HT1080 (cell line): ENCODE data around the gene AMH. TPM values are rescaled to one million over a fixed set of nuclear protein-coding genes. Genes with fewer than 3 reads are reported as not detected.
A peak's percentile ranks its signal among the peaks of the same experiment; 100 is the strongest.

Experiments
- DNase-seq: peaks from one replicate; pipeline ENCODE4 v3.0.0-alpha.2; 2015; ENCODE audit warnings: low read depth
- total RNA-seq: library from RNA; depleted of rRNA; stranded (reverse); fragments of >200 nt; shearing (Covaris generic); gene quantifications from 2 replicates; pipeline ENCODE4 v1.2.3, GENCODE V29; 2014

AMH gene
- total RNA-seq, 1 experiment from 2014 or later = 7.2 TPM

DNA sequence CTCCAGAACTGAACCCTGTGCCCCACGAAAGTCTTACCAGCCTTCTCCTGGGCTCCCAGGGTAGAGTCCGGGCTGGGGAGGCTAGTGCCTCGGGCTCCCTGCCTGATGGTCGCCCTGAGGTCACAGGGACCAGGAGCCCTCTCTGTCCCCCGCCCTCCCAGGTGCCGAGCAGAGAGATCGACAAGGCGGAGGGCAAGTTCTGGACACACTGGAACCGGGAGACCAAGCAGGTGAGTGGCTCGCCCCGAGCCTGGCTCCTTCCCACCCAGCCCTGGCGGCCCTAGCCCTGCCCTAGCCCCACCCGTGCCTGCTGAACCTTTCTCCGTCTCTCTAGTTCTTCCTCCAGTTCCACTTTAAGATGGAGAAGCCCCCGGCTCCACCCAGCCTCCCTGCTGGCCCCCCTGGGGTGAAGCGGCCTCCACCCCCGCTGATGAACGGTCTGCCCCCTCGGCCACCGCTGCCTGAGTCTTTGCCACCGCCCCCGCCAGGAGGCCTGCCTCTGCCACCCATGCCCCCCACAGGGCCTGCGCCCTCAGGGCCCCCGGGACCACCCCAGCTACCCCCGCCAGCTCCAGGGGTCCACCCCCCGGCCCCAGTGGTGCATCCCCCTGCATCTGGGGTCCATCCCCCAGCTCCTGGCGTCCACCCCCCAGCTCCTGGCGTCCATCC lies 1.6 kb upstream of the AMH start:
- DNase-seq = no peak

DNA sequence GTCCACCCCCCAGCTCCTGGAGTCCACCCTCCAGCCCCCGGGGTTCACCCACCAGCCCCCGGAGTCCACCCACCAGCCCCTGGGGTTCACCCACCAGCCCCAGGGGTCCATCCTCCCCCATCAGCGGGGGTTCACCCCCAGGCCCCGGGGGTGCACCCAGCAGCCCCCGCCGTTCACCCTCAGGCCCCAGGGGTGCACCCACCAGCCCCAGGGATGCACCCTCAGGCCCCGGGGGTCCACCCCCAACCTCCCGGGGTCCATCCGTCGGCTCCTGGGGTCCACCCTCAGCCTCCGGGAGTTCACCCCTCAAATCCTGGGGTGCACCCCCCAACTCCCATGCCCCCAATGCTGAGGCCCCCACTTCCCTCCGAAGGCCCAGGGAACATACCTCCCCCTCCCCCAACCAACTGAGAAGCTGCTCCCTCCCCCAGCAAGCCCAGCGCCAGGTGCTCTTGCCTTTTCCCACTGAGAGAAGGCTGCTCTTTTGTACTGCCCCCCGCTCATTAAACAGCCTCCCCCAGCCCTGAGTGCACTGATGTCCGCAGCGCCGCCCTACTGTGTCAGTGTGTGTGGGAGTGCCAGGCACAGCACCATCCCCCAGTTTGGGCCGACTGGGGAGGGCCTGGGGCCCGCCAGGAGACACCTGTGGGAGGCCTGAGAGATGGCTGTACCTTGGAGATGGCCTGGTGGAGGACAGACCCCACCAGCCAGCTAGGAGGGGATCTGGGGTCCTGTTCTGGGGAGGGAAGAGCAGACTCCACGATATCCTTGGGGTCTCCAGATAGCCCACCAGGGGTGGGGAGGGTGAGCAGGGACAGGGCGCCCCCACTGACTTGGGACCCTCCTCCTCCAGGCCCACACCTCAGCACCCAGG lies 750 bp upstream of the AMH start:
- no peak for DNase-seq

DNA sequence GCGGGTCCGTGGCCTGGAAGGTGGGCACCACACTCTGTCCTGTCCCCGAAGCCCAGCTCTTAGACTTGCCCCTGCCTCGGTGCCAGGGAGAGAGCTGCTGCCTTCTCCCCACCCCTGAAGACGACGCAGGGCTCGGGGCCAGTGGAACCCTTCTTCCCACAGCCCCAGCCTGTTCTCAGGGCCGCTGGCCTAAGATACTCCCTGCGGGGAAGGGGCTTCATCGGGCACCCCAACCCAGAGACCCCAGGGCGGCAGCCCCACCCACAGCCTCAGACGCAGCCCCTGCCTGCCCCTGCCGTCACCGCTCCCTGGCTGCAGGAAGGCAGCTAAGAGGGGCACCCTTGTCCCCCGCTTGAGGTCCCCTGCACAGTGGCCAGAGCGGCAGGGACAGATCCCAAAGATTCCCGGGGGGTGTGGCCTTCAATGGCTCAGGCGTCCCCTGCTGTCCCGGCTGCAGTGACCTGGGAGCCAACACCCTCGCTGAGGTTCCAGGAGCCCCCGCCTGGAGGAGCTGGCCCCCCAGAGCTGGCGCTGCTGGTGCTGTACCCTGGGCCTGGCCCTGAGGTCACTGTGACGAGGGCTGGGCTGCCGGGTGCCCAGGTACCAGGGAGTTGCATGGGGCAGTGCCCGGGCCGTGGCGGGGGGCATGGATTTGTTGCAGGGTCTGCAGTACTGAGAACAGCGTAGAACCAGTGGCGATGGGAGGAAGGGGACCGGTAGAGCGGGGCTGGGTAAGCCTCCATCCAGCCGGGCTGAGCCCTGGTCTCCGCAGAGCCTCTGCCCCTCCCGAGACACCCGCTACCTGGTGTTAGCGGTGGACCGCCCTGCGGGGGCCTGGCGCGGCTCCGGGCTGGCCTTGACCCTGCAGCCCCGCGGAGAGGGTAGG lies 1.0 kb downstream of the AMH start:
- no peak for DNase-seq

DNA sequence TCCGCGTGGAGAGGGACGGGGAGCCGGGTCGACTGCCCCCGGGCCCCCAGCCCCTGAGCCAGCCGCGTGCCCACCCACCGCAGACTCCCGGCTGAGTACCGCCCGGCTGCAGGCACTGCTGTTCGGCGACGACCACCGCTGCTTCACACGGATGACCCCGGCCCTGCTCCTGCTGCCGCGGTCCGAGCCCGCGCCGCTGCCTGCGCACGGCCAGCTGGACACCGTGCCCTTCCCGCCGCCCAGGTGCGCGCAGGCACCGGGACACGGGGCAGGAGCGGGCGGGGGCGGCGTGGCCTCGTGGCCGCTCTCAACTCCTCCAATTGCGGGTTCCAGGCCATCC lies 1.6 kb downstream of the AMH start:
- no peak for DNase-seq

DNA sequence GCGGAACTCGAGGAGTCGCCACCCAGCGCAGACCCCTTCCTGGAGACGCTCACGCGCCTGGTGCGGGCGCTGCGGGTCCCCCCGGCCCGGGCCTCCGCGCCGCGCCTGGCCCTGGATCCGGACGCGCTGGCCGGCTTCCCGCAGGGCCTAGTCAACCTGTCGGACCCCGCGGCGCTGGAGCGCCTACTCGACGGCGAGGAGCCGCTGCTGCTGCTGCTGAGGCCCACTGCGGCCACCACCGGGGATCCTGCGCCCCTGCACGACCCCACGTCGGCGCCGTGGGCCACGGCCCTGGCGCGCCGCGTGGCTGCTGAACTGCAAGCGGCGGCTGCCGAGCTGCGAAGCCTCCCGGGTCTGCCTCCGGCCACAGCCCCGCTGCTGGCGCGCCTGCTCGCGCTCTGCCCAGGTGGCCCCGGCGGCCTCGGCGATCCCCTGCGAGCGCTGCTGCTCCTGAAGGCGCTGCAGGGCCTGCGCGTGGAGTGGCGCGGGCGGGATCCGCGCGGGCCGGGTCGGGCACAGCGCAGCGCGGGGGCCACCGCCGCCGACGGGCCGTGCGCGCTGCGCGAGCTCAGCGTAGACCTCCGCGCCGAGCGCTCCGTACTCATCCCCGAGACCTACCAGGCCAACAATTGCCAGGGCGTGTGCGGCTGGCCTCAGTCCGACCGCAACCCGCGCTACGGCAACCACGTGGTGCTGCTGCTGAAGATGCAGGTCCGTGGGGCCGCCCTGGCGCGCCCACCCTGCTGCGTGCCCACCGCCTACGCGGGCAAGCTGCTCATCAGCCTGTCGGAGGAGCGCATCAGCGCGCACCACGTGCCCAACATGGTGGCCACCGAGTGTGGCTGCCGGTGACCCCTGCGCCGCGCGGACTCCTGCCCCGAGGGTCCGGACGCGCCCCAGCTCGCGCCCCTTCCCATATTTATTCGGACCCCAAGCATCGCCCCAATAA lies 2.3 kb downstream of the AMH start:
- DNase-seq = no peak

DNA sequence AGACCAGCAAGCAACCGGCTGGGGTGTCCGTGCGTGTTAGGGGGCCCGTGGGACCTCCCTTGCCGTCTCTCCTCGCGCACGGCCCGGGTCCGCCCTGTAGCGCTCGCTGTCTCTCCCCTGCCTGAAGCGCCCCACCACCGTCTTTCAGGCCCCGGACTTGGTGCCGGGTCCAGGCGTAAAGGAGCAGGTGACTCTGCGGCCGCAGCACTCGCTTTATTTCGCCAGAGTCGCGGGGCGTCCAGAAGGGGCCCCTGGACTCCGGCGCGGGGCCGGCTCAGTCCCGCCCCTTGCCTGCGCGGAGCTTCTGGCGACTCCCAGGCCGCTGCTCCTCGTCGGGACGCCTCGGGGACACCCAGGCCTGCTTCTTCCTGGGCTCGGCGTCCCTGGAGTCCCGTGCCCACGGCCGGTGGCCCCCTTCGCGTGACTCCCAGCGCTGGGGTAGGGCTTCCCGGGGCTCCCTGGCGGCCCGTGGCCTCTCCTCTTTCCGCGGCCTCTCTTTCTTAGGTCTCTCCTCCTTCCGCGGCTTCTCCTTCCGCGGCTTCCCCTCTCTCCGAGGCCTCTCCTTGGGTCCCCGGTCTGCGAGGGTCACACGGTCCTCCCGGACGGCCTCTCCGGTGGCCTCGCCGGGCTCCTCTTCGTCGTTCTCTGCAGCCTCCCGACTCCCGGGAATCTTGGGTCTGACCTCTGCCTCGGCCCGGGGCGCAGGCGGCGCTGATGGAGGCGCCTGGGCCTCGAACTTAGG lies 3.1 kb downstream of the AMH start:
- DNase-seq = no peak

DNA sequence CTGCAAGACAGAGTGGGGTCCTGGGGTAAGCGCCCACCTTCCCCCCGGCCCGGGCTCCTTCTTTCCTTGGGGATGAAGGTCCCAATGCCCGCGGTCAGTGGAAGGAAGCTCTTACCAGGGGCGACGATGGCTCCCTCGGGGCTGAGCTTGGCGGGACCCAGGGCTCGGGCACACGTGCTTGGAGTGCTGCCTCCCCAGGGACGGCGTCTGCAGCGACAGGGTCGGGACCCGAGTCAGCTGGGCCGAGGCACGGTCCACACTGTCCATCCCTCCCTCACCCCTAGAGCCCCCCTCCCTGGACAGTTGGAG lies 3.6 kb downstream of the AMH start:
- DNase-seq = no peak

DNA sequence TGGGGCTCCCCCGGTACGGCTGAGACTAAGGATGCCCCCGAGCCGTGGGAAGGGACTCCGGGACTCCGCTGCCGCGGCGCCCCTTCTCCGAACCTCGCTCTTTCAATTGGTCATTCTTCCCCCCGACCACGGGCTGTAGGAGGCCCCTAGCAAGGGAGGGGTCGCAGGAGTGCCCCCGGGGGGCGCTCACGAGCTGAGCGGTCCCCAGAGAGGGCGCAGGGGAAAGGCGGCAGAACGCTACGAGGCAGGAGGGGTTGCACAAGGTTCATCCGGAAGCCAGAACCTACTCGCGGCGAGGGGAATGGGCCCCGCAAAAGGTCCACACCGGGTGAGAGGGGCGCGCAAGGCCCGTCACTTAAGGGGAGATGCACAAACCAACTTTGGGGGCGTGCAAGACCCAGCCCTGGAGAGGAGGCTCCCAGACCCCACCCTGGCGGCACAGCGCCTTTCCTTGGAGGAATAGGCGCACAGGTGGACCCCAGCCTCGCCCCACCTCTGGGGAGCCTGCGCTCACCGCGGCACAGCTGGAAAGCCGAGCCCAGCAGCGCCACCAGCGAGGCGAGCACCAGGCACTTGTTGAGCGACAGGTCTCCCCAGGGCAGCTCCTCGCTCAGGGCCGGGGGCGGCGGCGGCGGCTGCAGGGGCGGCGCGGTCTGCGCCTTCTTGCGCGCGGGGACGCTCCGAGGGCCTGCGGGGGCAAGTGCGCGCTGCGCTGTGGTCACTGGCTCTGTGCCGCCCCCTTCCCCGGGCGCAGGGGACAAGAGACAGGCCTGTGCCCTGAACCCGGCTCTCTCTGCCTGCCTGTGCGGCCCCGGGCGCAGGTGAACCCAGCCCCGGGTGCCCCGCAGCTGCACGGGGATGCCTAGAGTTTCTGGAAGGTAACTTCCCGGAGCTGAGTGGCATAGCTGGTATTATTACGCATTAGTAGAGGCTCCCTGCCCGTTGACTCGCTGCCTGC lies 4.3 kb downstream of the AMH start:
- DNase-seq = no peak

DNA sequence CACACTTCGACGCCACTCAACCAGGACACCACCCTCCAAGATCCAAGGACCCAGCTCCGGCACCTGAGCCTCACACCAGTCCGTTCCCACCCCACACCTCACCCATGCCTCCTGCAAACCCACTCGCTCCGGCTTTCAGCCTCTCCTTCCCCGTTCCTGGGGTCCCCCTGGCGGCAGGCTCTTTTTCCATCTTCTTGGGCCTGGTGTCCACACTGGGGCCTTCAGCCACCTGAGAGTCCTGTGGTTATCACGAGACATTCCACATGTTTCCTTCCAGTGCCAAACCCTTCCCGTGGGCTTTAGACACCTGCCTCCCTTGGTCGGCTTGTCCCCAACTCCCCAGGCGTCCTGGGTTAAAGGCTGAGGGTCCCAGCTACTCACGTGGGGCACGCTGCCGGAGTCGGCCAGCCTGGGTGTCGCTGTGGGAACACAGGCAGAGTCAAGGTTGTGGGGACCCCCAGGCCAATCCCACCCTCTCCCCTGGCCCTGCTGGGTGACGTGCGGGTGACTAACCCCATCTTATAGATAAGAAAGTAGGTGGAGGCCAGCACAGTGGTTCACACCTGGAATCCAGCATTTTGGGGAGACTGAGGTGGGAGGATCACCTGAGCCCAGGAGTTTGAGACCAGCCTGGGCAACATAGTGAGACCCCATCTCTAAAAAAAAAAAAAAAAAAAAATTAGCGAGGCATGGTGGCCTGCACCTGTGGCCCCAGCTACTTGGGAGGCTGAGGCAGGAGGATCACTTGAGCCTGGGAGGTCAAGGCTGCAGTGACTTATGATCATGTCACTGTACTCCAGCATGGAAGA lies 5.1 kb downstream of the AMH start:
- no peak for DNase-seq

DNA sequence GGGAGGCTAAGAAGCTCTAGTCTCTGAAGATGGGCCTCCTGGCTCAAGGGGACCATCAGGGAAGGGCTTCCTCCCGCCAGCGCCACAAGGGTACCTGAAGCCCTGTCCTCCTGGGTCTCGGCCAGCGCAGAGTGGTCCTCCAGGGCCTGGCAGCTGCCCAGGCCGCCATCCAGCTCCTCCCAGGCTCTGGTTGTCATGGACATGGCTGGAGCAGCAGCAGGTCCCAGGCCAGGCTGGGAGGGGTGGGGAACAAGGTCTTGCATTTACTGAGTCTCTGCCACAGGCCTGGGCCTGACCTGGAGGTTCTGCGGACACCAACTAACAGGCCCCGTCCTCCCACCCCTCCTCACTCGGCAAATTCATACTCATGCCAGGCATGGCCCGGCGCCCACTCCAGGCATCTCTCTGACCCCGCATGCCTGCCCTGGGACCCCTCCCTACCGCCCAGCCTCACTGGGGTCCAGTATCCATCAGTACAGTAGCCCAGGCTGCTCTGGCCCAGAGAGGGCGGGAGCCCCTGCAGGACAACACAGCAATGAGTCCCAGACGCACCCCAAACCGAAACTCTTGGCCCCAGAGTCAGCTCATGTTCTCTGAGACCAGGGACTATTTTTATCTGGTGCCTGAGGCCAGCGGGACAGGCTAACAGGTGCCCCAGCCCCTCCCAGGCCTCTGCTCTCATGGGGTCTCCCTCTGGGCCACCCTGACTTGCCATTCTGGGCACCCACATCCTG lies 6.2 kb downstream of the AMH start:
- no peak for DNase-seq

DNA sequence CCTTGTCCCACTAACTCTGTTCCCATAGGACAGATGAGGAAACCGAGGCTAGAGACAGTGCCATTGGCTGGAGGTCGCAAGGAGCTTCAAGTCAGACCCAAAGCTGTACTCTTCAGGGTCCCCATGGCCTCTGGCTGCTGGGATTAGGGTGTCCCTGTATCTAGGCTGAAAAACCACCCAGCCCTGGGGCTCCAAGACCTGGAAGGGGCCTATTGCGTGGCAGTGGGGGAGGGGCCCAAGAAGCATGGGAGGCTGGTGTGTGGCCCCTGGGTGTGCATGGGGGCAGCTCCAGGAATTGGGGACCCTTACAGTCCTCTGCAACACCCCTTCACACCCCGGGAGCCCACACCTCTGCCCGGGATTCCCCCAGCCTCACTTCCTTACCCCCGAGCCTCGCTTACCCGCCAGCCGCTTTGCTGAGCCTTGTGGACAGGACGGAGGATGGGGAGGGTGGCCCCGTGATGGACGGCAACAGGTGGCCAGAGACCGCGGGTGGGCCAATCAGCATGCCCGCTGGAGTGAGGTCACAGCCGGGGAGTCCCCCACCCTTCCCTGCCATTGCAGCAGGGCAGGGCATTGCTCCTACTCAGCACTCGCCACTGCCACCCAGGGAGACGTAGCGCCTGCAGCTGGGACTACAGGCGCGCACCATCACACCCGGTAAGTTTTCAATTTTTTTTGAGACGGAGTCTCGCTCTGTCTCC lies 7.0 kb downstream of the AMH start, which contains the start of gene JSRP1:
TSS of gene JSRP1 (minus strand) at position 436 of the 704 bp plus-strand sequence. CDS start 1,103 bp downstream, outside the sequence.
- DNase-seq = no peak

DNA sequence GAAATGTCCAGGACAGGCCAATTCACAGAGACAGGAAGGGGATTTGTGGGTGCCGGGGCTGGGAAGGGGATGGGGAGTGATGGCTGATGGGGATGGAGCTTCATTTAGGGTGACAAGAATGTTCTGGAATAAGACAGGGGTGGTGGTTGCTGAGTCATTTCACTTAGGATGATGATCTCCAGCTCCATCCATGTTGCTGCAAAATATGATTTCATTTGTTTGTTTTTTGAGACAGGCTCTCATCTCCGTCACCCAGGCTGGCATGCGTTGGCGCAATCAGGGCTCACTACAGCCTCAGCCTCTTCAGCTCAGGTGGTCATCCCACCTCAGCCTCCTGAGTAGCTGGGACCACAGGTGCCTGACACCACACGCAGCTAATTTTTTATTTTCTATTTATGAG lies 10.2 kb downstream of the AMH start:
- DNase-seq = no peak

DNA sequence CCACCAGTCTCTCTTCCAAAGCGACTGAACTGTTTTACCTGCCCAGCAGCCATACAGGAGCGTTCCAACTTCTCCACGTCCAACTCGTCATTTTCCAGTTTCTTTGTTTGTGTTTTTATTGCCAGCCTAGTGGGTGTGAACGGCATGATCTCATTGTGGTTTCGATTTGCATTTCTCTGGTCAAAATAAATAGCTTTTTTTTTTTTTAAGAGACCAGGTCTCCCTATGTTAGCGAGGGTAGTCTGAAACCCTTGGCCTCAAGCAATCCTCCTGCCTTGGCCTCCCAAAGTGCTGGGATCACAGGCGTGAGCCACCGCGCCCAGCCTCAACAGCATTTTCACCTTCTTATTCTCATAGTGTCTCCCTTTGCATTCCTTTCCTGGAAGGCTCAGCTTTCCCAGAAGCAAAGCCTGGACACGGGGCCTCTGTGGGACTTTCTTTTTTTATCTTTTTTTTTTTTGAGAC lies 11.2 kb downstream of the AMH start:
- DNase-seq = no peak

DNA sequence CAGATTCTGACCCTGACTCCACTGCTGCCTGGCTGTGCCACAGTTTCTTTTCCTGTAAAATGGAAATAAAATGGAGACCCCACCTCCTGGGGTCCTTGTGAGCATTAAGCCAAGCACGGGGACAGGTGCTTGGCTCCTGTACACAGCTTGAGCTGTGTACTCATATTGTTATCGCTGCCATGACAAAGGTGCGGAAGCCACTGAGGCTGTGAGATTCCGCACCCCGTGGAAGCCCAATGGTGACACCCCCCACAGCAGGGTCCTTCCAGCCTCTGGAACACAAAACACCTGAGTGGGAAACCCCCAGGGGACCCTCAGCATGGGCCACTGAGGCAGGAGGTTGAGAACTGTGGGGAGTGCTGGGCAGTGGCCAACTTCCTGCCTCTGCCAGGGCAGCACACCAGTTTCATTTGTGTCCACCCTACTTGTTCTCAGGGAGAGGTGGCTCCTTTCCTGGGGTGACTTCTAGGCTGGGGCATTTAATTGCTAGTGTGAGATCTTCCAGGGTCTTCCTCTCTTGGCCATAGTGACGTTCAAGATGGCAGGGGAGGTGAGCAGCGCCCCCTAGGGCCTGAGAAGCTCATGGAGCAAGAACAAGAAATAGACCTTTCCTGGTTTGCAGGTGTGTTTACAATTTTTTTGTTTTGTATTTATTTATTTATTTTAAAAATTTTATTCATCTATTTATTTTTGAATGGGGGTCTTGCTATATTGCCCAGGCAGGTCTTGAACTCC lies 12.5 kb downstream of the AMH start:
- DNase-seq = no peak

DNA sequence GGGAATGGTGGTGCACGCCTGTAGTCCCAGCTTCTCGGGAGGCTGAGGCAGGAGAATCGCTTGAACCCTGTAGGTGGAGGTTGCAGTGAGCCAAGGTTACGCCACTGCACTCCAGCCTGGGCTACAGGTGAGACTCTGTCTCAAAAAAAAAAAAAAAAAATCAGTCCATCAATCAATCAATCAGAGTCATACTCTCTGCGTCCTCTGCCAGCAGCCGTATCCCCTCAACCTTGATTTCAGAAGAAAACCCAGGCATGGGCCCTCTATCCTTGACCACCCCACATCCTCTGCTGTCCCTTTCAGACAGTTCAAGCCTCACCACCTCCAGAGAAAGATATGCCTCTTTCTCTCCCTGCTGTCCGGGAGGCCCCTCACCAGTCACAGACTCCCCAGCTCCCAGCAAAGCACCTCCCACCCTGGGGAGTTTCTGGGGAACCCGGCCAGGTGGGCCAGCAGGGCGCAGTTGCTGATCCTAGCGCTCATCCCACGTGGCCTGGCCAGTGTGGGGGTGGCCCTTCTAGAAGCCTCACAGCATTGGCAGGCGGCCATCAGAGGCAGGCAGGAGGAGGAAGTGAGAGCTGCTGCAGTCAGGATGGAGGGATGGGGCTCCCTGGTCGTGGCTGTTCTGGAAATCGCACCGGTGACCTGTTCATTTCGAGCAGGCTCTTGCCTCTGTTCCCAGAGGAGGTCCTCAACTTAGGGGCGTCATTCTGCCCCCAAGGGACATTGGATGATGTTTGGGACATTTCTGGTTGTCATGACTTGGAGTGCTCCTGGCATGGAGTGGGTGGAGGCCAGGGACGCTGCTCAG lies 17.3 kb downstream of the AMH start:
- peak; percentile 63 for DNase-seq
